NOMO-1 (cell line): Measurements from ENCODE around the gene WASF2.

Experiments used
- DNase-seq, 2 experiments: peaks; one replicate each; lab custom pipeline; 2025; ENCODE audit not compliant: unreplicated experiment in 2 of 2; lab: John Stamatoyannopoulos, UW

The WASF2 gene

DNA sequence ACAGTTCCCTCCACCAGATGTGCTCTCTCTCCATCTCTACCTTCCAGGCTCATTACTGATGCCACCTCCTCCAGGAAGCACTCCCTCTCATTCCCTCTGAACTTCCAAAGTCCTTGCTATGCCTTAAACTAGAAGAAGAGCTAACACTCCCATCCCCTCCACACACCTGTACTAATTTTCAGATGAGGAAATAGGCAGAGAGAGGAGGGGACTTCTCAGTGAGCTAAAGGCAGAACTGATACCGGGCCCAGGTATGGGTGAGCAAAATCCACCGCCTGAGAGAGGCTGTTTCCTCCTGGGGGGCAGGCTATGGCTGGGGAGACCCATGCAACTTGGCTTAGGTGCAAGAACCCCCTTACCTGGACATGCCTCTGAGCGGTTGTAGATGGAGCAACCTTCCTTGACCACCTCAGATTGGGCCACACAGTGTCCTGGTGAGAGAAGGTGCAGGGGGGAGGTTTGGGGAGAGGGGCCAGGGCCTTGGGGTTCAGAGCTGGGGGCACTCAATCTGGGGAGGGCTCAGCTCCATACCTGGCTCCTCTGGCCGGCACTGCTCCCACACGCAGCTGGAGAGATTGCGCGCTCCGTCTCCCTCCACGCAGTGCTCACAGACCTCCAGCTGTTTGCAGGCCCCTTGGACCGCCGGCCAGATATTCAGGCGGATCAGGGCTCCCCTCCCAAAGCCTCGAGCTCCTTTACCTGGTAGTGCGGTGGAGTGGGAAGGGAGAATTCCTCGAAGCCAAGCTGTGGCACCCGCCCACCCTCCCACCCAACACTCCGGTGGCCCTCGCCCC is 107.8 kb downstream of the WASF2 start:
- DNase-seq, result no peak

DNA sequence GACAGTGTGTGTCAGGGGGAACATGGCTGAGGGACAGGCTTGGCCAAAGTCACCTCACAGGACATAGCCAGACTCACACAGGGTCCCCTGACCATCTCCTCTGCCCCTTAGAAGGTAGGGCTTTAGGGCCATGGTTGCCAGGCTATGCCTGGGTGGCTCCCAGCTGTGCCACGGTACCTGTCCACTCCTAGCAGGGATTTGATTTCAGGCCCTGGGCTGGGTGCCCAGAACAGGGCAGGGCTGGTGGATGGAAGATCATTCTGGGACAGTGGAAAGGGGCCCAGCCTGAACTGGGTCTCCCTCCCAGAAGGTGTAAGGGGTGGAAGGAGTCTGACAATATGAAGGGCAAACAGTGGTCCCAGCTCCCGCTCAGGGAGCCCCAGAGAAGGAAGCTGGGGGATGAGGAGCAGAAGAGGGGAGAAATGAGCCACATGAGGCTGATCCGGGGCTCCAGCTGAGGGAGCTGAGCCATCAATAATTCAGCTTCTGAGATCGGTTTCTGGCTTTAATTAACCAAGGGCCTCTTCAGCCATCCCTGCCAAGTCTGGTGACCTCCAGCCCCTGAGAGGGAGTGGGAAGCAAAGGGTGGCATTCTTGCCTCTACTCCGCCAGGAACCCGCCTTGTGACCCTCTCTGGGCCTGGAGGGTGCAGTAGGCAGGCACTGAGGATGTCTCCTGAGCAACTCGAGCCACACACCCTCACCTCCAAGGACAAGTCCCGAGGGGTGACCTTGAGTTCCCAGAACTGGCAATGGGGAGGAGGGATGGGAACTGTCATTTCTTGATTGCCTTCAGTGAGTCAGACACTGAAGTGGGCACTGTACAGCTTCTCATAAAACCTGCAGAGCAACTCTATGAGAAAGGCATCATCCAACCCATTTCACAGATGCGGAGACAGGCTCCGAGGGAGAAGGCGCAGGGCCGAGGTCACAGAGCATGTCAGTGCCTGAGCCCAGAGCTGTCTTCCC is 108.9 kb downstream of the WASF2 start:
- DNase-seq, result no peak

DNA sequence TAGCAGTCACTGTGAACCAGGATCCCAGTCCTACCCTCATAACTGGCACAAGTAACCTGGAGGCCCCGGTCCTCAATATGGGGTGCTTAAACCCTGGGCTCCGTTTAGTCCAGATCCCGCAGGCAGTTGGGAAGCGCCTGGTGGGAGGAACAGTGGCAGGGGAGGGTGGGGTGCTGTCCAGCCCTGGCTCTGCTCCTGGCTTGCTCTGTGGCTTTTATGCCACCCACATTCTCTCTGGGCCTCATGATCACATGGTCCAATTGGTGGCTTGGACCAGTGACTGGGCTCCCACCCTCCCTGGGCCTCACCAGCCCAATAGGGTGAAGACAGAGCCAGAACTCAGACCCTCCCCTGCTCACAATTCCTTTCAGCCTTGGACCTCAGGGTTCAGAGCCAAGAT is 109.7 kb downstream of the WASF2 start:
- no peak for DNase-seq

DNA sequence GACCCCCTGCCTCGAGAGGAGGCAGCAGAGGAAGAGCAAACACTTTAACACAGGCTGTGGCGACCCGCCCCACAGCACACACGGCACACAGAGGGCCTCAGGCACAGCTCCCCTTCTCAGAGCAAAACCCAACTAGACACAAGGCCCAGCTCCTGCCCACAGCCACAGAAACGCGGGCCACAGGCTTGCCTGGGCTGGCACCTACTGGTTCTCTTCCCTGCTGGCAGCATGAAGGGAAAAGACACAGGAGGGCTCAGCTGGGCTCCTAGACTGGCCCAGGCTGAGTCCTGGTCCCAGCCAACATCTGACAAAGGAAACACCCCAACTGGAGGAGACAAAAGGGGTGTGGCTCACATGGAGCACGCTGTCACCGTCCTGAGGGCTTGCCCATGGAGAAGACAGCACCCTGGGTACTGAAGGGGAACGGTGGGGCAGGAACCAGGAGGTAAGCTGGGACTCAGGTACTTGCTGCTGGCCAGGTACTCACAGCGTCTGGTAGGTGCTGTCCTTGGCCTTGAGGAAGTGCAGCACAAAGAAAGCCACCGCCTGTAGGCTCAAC is 110.3 kb downstream of the WASF2 start:
- no peak for DNase-seq

DNA sequence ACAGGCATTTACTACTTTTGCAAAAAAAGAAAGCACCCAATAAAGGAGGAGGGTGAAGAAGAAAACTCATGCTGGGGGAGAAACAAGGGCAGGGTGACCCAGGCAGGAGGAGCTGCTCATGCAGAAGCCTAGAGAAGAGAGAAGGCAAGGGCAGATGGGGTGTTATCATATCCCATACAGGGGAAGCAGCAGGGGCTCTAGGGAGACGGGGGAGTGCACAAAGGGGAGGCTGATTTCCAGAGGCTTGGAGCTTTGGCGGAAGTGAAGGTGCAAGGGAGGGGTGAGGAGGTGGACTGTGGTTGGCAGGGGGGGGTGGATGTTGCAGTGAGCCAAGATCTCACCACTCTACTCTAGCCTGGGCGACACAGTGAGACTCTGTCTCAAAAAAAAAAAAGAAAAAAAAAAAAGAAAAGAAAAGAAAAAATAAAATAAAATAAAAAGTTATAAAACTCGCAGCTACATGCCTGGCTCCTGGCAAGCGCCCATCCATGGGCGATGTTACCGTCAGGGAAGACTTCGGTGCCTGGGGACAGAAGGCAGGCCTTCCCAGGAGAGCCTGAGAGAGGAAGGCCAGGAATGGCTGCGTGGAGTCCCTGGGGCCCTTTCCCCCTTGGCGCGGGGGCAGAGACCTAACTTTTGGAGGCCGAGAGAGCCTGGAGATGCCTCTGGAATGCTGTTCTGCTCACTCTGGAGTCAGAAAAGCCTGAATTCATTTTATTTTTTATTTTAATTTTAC is 112.0 kb downstream of the WASF2 start:
- DNase-seq, result no peak

DNA sequence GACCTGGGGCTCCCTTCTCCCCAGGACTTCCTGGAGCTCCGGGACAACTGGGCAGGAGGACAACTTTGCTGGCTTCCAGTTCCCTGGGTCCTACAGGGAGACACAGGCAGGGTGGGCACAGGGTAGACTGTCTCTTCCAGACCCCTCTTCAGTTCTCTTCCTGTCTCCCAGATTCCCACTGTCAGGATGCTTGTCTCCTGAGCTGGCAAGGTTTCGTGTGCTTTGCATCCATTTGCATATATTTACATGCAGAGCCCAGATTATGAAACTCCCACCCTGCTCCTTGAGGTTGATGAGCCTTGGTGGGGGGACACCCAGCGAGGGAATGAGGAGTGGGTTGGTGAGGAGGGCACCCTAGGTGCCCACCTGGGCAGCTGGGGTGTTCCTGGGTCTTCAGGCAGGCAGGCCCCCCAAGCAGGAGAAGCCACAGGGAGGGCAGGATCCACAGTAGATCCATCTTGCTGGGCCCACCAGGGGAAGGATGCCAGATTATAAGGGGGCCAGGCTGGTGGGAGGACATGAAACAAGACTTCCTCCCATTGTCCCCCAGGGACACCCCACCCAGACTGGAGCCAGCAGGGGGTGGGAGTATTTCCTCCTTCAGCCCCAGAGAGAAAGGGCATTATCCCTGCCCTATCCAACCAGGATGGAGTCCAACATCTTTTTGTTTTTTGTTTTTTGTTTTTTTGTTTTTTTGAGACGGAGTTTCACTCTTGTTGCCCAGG is 115.4 kb downstream of the WASF2 start, which contains the start of gene FCN3:
FCN3 (minus strand) TSS at position 463 of the 725 bp plus-strand sequence; CDS start at position 457, 6 bp downstream.
- no peak for DNase-seq

DNA sequence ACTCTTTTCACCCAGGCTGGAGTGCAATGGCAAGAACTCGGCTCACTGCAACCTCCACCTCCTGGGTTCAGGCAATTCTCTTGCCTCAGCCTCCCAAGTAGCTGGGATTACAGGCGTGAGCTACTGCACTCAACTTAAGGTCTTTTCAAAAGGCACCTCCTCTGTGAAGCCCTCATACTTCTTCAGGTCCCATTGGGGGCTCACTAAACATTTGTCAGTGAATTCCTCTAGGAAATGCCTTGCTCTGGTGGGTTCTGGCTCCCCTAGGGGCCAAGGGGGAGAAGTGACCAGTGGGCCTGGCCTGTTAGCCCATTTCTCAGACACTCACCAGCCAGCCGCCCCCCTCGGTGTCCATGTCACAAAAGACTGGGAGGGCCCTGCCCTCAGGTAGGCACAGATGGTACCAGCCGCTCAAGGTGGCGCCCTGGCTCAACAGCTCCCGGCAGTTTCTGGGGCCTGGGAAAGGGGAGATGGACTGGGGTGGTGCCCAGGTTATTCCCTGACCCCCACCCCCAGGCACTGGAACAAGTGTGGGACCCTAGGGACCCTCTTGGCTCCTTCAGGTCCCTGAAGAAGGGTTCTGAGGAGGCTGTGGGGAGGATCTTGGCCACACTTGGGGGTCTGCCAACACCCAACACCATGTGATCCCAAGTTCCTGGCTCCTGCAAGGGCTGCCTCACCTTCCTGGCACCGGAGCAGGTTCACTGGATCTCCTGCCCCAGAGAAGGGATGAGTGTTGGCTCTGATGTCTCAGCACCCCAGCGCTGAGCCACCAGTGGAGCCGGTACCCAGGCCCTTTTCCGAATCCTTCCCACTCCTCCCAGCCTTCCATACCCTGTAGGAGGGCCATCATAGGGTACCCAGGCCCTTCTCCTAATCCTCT is 116.9 kb downstream of the WASF2 start:
- DNase-seq, result no peak

DNA sequence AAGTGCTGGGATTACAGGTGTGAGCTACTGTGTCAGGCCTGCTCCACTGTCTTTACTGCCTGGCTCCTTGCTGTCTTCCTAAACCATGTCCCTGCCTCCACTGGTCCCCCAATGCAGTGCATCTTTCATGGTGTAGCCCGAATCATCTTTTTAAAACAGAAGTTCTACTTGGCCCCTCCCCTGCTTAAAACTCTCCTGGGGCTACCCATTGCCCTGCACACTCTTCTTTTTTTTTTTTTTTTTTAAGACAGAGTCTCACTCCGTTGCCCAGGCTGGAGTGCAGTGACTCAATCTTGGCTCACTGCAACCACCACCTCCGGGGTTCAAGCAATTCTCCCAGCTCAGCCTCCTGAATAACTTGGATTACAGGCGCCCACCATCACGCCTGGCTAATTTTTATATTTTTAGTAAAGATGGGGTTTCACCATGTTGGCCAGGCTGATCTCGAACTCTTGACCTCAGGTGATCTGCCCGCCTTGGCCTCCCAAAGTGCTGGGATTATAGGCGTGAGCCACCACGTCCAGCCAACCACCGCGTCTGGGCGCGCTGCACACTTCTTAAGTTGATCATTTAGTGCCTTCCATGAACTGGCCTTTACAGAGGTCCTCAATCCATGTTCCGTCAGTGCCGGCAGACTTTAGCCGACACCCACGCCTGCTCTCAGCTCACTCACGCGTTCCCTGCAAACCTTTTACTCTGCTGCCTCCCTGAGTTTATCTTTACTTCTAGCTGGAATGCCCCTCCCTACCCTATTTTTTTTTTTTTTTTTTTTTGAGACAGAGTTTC is 117.8 kb downstream of the WASF2 start:
- no peak for DNase-seq

DNA sequence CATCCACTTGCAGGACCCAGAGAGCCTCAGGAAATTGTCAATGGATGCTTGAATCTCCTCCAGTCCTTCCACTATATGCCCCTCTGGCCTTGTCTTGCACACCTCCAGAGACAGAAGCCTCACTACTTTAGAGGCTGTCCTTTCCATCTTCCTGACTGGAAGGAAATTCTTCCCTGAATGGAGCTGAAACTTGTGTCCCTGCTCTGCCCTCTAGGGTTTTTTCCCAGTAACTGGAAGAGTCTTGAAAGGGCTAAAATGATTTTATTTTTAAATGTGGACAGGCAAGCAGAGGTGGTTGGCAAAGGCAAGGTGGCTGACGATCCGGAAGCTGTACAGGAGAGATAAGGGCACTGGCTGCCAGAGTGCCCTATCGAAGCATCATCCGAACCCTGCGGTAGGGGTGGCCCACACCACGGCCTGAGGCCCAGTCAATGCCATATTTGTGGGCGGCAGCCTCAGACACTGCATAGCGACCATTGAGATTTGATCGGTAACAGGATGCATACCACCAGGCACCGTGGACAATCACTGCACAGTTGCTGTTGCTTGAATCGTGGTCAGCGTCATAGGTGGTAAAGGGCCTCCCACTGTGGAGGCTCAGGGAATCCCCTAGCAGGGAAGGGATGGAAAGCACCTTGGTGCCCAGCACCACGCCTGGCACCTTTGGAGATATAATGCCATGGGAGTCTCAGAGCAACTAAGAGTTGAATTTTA is 120.9 kb downstream of the WASF2 start:
- no peak for DNase-seq

DNA sequence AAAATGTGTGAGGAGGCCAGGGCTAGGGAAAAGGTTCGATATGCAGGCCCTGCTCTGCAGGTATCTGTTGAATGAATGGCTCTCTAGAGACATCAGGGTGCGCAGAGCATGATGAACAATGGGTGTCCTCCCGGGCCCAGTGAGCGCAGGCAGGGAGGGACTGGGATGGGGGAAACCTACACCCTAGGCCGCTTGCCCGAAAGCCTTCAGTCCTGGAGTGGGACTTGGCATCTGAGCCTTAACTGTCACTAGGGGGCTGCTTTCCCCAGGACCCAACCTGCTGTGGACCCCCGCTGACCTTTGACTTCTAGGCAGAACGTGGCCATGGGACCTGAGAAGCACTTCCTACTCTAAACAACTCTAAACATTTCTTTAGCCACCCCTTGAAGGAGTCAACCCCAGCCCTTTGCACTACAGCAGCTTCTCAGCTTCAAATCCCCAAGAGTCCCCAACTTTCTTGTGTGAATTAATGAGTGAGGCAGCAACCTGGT is 122.8 kb downstream of the WASF2 start:
- no peak for DNase-seq

DNA sequence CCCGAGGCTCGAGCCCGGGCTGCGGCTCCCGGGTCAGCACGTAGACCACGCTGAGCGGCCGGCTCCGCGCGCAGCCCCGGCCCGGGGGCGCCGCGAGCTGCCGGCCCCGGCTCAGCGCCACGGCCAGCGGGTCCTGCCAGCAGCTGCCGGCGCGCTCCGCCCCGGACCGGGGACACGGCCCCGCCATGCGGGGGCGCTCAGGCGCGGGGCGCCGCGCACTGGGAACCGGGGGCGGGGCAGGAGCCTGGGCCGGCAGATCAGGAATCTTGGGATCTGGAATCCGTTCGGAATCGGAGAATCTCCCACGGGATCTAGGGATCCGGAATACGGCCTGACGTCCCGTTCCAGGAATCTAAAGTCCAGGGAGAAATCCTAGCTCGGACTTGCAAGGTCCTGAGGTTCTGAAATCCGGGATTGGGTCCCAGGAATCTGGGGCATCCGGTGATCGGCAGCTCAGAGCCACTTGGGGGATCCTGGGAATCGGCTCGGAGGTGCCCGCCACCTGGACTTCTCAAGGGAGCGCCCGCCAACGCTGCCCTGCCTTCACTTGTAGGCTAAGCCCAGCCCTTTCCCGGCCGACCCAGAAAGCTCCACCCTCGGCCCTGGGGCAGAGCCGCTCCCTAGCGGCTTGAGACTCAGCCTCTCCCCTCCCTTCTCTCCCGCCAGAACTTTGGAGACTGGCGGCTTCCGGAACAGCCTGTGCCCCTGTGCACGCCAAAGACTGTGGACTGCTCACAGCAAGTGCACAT is 123.4 kb downstream of the WASF2 start, which contains the start of gene MAP3K6:
MAP3K6 (minus strand) TSS at position 551 of the 749 bp plus-strand sequence; CDS start at position 187, 364 bp downstream.
- peak; percentile 56 to 67 for DNase-seq

DNA sequence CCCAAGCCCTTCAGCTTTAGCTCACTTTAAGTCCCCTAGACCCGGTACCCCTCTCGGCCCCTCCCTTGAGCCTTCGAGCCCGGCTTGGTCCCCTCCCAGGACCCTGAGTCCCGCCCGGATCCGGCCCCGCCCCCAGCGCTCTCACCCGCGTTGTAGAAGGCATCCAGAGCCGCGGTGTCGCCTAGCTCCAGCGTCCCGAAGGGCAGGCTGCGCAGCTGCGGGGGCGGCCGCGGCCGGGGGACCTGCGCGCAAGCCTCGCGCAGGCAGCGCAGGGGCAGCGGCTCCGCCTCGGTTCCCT is 123.9 kb downstream of the WASF2 start:
- peak in 1 of 2 experiments; percentile 16 for DNase-seq

DNA sequence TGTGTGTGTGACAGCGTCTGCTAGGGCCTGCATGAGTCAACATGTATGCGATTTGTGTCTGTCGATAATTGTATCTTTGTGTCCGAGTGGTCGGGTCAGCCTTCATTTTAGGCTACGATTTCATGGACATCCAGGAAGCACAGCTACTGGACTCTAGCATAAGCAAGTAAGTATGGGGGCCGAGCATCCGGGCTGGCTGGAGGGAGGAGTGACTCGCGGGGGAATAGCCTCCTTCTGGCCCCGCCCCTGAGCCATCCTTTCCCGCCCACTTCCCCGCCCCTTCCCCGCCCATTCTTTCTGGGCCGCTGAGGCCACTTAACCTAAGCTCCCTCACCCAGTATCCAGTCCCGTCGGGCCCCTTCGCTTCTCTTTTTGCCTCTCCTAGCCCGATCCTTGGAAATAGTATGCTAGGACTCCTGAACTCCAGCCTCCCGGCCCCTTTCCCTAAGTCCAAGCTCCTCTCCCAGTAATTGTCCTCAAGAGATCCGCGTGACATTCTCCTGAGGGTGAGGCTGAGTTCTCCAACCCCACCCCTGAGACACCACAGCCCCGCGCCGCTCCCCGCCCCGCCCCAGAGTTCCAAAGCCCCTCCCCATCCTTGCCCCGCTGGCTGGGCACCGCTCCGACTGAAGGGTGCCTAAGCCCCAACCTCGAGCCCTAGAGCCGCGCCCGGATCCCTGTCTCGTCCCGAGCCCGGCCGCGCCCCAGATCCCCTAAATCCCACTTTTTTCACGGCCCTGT is 124.4 kb downstream of the WASF2 start:
- DNase-seq, result peak; percentile 69 to 71

DNA sequence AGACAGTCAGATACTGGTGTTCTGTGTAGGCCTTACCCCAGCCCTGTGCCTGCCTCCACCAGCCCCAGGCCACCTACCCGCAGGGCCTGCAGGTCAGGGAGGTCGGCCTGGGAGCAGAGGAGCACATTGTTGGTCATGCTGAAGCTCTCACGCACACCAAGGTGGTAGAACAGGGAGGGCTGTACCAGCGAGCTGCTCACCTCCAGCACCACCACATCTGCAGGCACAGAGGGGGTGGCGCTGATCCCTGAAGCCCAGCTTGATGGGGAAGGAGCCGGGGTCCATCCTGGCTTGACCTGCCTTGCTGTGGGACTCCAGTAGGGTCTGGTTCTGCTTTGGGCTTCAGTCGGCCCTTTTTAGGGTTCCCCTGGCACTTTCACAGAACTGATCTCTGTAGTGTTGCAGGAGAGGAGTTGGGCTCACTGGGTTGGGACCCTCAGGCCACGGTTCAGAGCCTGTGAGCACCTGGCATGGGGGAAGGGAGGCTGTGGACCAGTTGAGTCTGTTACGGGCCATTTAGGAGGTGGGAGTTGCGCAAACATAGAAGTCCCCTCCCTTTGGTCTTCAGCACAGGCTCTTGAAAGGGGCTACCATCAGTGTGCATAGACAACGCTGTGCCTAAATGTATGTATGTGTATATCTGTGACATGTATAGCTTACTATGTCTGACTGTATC is 125.1 kb downstream of the WASF2 start:
- no peak for DNase-seq
